ENCODE data around the gene ENGASE.

Gene ENGASE

GRCh38 chr17:79039171-79039570 is 35.5 kb upstream of the ENGASE start:
- DNase-seq (ENCODE audit: low read depth in 4 of 4, low spot score in 1 of 4): no peak

GRCh38 chr17:79039886-79040285 is 34.7 kb upstream of the ENGASE start:
- no peak for DNase-seq (ENCODE audit: low read depth in 4 of 4, low spot score in 1 of 4)

- DNase-seq (ENCODE audit: low read depth in 4 of 4, low spot score in 1 of 4): no peak
Measured at GRCh38 chr17:79041041-79041570, 33.5 kb upstream of the ENGASE start.

- no peak for DNase-seq (ENCODE audit: low read depth in 4 of 4, low spot score in 1 of 4)
Measured at GRCh38 chr17:79041723-79042420, 32.8 kb upstream of the ENGASE start.

GRCh38 chr17:79042421-79043190 is 32.0 kb upstream of the ENGASE start:
- peak; percentile 45 to 59 (median 54) for DNase-seq (ENCODE audit: low read depth in 4 of 4, low spot score in 1 of 4)

- DNase-seq (ENCODE audit: low read depth in 4 of 4, low spot score in 1 of 4): no peak
Measured at GRCh38 chr17:79043191-79043930, 31.3 kb upstream of the ENGASE start.

GRCh38 chr17:79043931-79044320 is 30.7 kb upstream of the ENGASE start:
- no peak for DNase-seq (ENCODE audit: low read depth in 4 of 4, low spot score in 1 of 4)

GRCh38 chr17:79044462-79044861 is 30.2 kb upstream of the ENGASE start:
- DNase-seq (ENCODE audit: low read depth in 4 of 4, low spot score in 1 of 4): no peak

GRCh38 chr17:79045001-79045729 is 29.5 kb upstream of the ENGASE start:
- DNase-seq (ENCODE audit: low read depth in 4 of 4, low spot score in 1 of 4): no peak

- peak; percentile 30 to 43 (median 38) for DNase-seq (ENCODE audit: low read depth in 4 of 4, low spot score in 1 of 4)
Measured at GRCh38 chr17:79045842-79046196, 28.8 kb upstream of the ENGASE start.

- DNase-seq (ENCODE audit: low read depth in 4 of 4, low spot score in 1 of 4): no peak
Measured at GRCh38 chr17:79046197-79046915, 28.3 kb upstream of the ENGASE start.

GRCh38 chr17:79046916-79047280 is 27.7 kb upstream of the ENGASE start:
- DNase-seq (ENCODE audit: low read depth in 4 of 4, low spot score in 1 of 4): no peak

GRCh38 chr17:79047291-79047920 is 27.2 kb upstream of the ENGASE start:
- DNase-seq (ENCODE audit: low read depth in 4 of 4, low spot score in 1 of 4): no peak

- DNase-seq (ENCODE audit: low read depth in 4 of 4, low spot score in 1 of 4): no peak
Measured at GRCh38 chr17:79047923-79048825, 26.4 kb upstream of the ENGASE start.

GRCh38 chr17:79048826-79049755 is 25.5 kb upstream of the ENGASE start:
- DNase-seq (ENCODE audit: low read depth in 4 of 4, low spot score in 1 of 4): no peak

GRCh38 chr17:79049821-79050220 is 24.8 kb upstream of the ENGASE start:
- no peak for DNase-seq (ENCODE audit: low read depth in 4 of 4, low spot score in 1 of 4)

- no peak for DNase-seq (ENCODE audit: low read depth in 4 of 4, low spot score in 1 of 4)
Measured at GRCh38 chr17:79050551-79050950, 24.1 kb upstream of the ENGASE start.

- no peak for DNase-seq (ENCODE audit: low read depth in 4 of 4, low spot score in 1 of 4)
Measured at GRCh38 chr17:79051306-79051705, 23.3 kb upstream of the ENGASE start.

All from stimulated activated CD4-positive, alpha-beta T cell treated with anti-CD3 and anti-CD28 coated beads, Interleukin-1b, Interleukin-23, amount 100 ng/mL, for 24 hours (primary cell).